Endodermal cell (in vitro differentiated cells): Measurements from ENCODE around the gene CD34. TPM values are rescaled to one million over a fixed set of nuclear protein-coding genes. Genes with fewer than 3 reads are reported as not detected.
A peak's percentile ranks its signal among the peaks of the same experiment; 100 is the strongest.

ENCODE experiments used
- DNase-seq: peaks from one replicate; pipeline ENCODE4 v3.0.0-alpha.2; 2017
- H3K27ac ChIP-seq: 2 replicates; pipeline ENCODE4 v1.5.1; 2013; ENCODE audit warnings: mild to moderate bottlenecking, low read depth, low read length, moderate library complexity
- H3K27me3 ChIP-seq: 2 replicates; pipeline ENCODE4 v1.6.1; 2013; ENCODE audit warnings: mild to moderate bottlenecking, low read length, moderate library complexity; ENCODE audit not compliant: insufficient read depth, control insufficient read depth, poor library complexity, severe bottlenecking
- H3K36me3 ChIP-seq: 2 replicates; pipeline ENCODE4 v1.7.0; 2013; ENCODE audit warnings: mild to moderate bottlenecking, low read length, moderate library complexity; ENCODE audit not compliant: control insufficient read depth, insufficient read depth
- H3K4me1 ChIP-seq: one replicate; pipeline ENCODE4 v1.7.0; 2013; ENCODE audit warnings: low read length; ENCODE audit not compliant: control insufficient read depth, insufficient read depth
- H3K4me3 ChIP-seq: 2 replicates; pipeline ENCODE4 v1.5.1; 2013; ENCODE audit warnings: mild to moderate bottlenecking, low read length, moderate library complexity
- H3K9ac ChIP-seq: 2 replicates; pipeline ENCODE4 v1.6.1; 2013; ENCODE audit warnings: mild to moderate bottlenecking, low read length, moderate library complexity; ENCODE audit not compliant: poor library complexity, severe bottlenecking; ENCODE audit errors: extremely low read depth
- H3K9me3 ChIP-seq: 2 replicates; pipeline ENCODE4 v1.6.1; 2013; ENCODE audit warnings: mild to moderate bottlenecking, low read length, moderate library complexity; ENCODE audit not compliant: control insufficient read depth
- H3K27ac Mint-ChIP-seq: 2 replicates; pipeline ENCODE4 v1.8.0; 2020; ENCODE audit warnings: mixed read lengths
- H3K27me3 Mint-ChIP-seq: 2 replicates; pipeline ENCODE4 v1.8.0; 2021; ENCODE audit warnings: mild to moderate bottlenecking, mixed read lengths; ENCODE audit not compliant: insufficient read depth
- H3K36me3 Mint-ChIP-seq: 2 replicates; pipeline ENCODE4 v1.8.0; 2020; ENCODE audit warnings: low read depth, mixed read lengths
- H3K4me1 Mint-ChIP-seq: 2 replicates; pipeline ENCODE4 v1.8.0; 2020; ENCODE audit warnings: mixed read lengths
- H3K4me3 Mint-ChIP-seq: 2 replicates; pipeline ENCODE4 v1.8.0; 2020; ENCODE audit warnings: mild to moderate bottlenecking, moderate library complexity, mixed read lengths
- H3K9me3 Mint-ChIP-seq: 2 replicates; pipeline ENCODE4 v1.8.0; 2020; ENCODE audit warnings: mild to moderate bottlenecking, mixed read lengths
- CTCF ChIP-seq: fragments of 200-600 bp; sonication (generic); conservative IDR thresholded peaks from 2 replicates; pipeline ENCODE4 v1.5.0; 2021; ENCODE audit warnings: antibody characterized with exemption, mild to moderate bottlenecking
- WGBS, 2 experiments: methylation state at CpG; one replicate each; pipeline versions ENCODE4 v1.1.5 to v1.1.7; 2013; ENCODE audit warnings: missing lambda C conversion rate in 2 of 2, mixed read lengths in 1 of 2; ENCODE audit not compliant: insufficient coverage in 1 of 2, insufficient read length in 1 of 2; 5-methylcytosine and 5-hydroxymethylcytosine counted together
- total RNA-seq, 2 donors: library from RNA; stranded (reverse); fragmentation: NEBNext Ultra II Directional in 1 of 2; extraction: Animal tissue kit (Norgen Biotek cat#: 25700) in 1 of 2; gene quantifications; 2 replicates in 1 of 2; 3 replicates in 1 of 2; pipeline ENCODE4 v1.2.1, GENCODE V29; 2021

CD34 gene
- total RNA-seq, 2 donors from 2014 or later = 1.6 to 6.9 TPM

GRCh38 chr1:207954104-207954503 is 43.2 kb upstream of the CD34 start:
- Histone ChIP-seq H3K9me3 (peaks cover 23% of the 10 kb centered on the region), H3K4me1 (peaks cover 12% of the 10 kb centered on the region), H3K27ac (no peak overlapping the region), H3K9ac (no peak overlapping the region), H3K36me3 (no peaks in the 10 kb centered on the region), H3K27me3 (peaks cover 28% of the 10 kb centered on the region), H3K4me3 (peak overlapping the region; percentile 31)
- no peak for TF ChIP-seq CTCF
- no peak for DNase-seq
- Mint-ChIP-seq H3K36me3 (no peaks in the 10 kb centered on the region), H3K27ac (no peak overlapping the region), H3K4me3 (no peak overlapping the region), H3K27me3 (peaks cover 50% of the 10 kb centered on the region), H3K9me3 (peaks cover 14% of the 10 kb centered on the region), H3K4me1 (peaks cover 9% of the 10 kb centered on the region)
- WGBS, 2 experiments = 100% methylated on average over 1 of the region's 1 CpG; no CpG with 5 or more reads in 1 of the 2 experiments

- Histone ChIP-seq H3K27ac (no peak overlapping the region), H3K4me1 (peaks cover 20% of the 10 kb centered on the region), H3K9ac (no peak overlapping the region), H3K36me3 (no peaks in the 10 kb centered on the region), H3K9me3 (peaks cover 23% of the 10 kb centered on the region), H3K27me3 (peaks cover 16% of the 10 kb centered on the region), H3K4me3 (peak overlapping the region; percentile 19)
- WGBS, 2 experiments = 69% methylated on average over 3 of the region's 4 CpGs; no CpG with 5 or more reads in 1 of the 2 experiments
- Mint-ChIP-seq H3K27me3 (peaks cover 39% of the 10 kb centered on the region), H3K27ac (no peak overlapping the region), H3K4me1 (peaks cover 17% of the 10 kb centered on the region), H3K4me3 (no peak overlapping the region), H3K36me3 (no peaks in the 10 kb centered on the region), H3K9me3 (peaks cover 14% of the 10 kb centered on the region)
- no peak for DNase-seq
- TF ChIP-seq CTCF = no peak
Measured at GRCh38 chr1:207952617-207953542, 42.0 kb upstream of the CD34 start.

GRCh38 chr1:207951652-207952051 is 40.7 kb upstream of the CD34 start:
- Histone ChIP-seq H3K36me3 (no peaks in the 10 kb centered on the region), H3K27ac (no peak overlapping the region), H3K9ac (no peak overlapping the region), H3K4me1 (peaks cover 20% of the 10 kb centered on the region), H3K27me3 (peaks cover 4% of the 10 kb centered on the region), H3K4me3 (no peak overlapping the region), H3K9me3 (peaks cover 20% of the 10 kb centered on the region)
- H3K4me1 Mint-ChIP-seq = peaks cover 17% of the 10 kb centered on the region
- no peak overlapping the region for H3K27ac Mint-ChIP-seq
- peaks cover 10% of the 10 kb centered on the region for H3K9me3 Mint-ChIP-seq
- peaks cover 26% of the 10 kb centered on the region for H3K27me3 Mint-ChIP-seq
- TF ChIP-seq CTCF = no peak
- DNase-seq = no peak
- no peak overlapping the region for H3K4me3 Mint-ChIP-seq
- WGBS, 2 experiments = 95 to 100% methylated on average over 1 to 3 of the region's 3 CpGs
- no peaks in the 10 kb centered on the region for H3K36me3 Mint-ChIP-seq
